ENCODE measurements around the gene SLC38A7.

Gene SLC38A7

GRCh38 chr16:58679763-58680162 is 4.8 kb downstream of the SLC38A7 start:
- no peak for DNase-seq (ENCODE audit: low read depth, low spot score)
- no peak for TF ChIP-seq CTCF (IDR thresholded peaks at IDR 0.05; ENCODE audit: low read depth, low read length)
- no peak overlapping the region for H3K4me3 ChIP-seq (ENCODE audit: low read depth, low read length)
- in situ Hi-C loops (cut with HindIII; ENCODE audit: low sequenced_read_pairs), result no loop called here

DNA sequence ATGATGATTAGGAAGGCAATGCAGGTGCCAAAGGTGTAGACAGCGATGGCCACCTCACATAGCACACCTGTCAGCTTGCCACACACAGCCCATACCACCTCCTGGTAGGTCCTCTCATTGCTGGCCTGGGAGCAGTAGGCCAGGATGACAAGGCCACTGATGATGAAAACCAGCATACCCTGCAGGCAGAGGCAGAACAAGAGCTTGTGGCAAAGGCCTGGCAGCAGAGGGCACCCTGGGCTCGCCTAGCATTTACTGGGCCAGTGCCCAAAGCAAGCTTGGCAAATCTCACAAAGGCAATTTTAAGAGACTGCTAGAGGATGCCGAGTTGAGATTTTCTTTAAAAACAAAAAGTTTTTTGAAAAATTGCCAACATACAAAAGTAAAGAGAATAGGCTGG is 5.9 kb downstream of the SLC38A7 start:
- DNase-seq (ENCODE audit: low read depth, low spot score), result no peak
- no peak overlapping the region for H3K4me3 ChIP-seq (ENCODE audit: low read depth, low read length)
- in situ Hi-C loops (cut with HindIII; ENCODE audit: low sequenced_read_pairs), result no loop called here
- peak; percentile 11 for TF ChIP-seq CTCF (IDR thresholded peaks at IDR 0.05; ENCODE audit: low read depth, low read length)

- in situ Hi-C loops (cut with HindIII; ENCODE audit: low sequenced_read_pairs), result no loop called here
- no peak for TF ChIP-seq CTCF (IDR thresholded peaks at IDR 0.05; ENCODE audit: low read depth, low read length)
- no peak for DNase-seq (ENCODE audit: low read depth, low spot score)
Observed at GRCh38 chr16:58678269-58678668, 6.3 kb downstream of the SLC38A7 start.

GRCh38 chr16:58670946-58671583 is 13.5 kb downstream of the SLC38A7 start:
- DNase-seq (ENCODE audit: low read depth, low spot score), result no peak
- no peak for TF ChIP-seq CTCF (IDR thresholded peaks at IDR 0.05; ENCODE audit: low read depth, low read length)
- in situ Hi-C loops (cut with HindIII; ENCODE audit: low sequenced_read_pairs), result no loop called here
- no peak overlapping the region for H3K4me3 ChIP-seq (ENCODE audit: low read depth, low read length)

More at GRCh38 chr16:58678269-58678668, 6.3 kb downstream of the SLC38A7 start:
- no peak overlapping the region for H3K4me3 ChIP-seq (ENCODE audit: low read depth, low read length)

DNA sequence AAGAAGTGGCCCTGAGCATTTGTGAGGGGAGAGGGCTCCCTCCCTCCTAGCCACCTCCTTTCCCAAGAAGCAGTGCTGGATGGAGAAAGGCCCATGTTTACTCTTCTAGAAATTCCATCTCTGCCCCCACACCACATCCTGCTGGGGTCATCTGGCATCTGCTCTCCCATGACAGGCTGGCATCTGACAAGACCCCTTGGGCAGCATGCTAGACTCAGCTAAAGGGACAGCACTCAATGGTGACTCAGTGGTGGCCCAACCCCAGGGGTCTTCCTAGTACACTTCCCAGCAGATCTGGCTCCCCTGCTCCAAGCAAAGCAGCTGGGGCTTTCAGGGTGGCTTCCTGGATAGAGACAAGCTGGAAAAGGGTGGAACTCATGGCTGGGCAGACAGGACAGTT is 14.4 kb downstream of the SLC38A7 start:
- TF ChIP-seq CTCF (IDR thresholded peaks at IDR 0.05; ENCODE audit: low read depth, low read length), result no peak
- DNase-seq (ENCODE audit: low read depth, low spot score), result no peak
- no peak overlapping the region for H3K4me3 ChIP-seq (ENCODE audit: low read depth, low read length)
- in situ Hi-C loops (cut with HindIII; ENCODE audit: low sequenced_read_pairs), result no loop called here

- in situ Hi-C loops (cut with HindIII; ENCODE audit: low sequenced_read_pairs), result no loop called here
- no peak for TF ChIP-seq CTCF (IDR thresholded peaks at IDR 0.05; ENCODE audit: low read depth, low read length)
- DNase-seq (ENCODE audit: low read depth, low spot score), result no peak
- H3K4me3 ChIP-seq (ENCODE audit: low read depth, low read length), result no peak overlapping the region
Observed at GRCh38 chr16:58665200-58665599, 19.4 kb downstream of the SLC38A7 start.
